Subcutaneous abdominal adipose tissue (tissue), 5 donors: ENCODE results near the gene NR2F1-AS1.

Experiments used
- H3K27ac ChIP-seq: one replicate; pipeline ENCODE4 v1.7.0; 2013; ENCODE audit warnings: low read depth, mild to moderate bottlenecking, inconsistent platforms, low read length, moderate library complexity
- H3K27me3 ChIP-seq, 5 donors: one replicate each; pipeline ENCODE4 v1.7.0; 2013; ENCODE audit warnings: low read length in 5 of 5, inconsistent platforms in 1 of 5; ENCODE audit not compliant: control insufficient read depth in 5 of 5, insufficient read depth in 4 of 5
- H3K36me3 ChIP-seq, 5 donors: one replicate each; pipeline ENCODE4 v1.7.0; 2013; ENCODE audit warnings: low read length in 5 of 5; ENCODE audit not compliant: control insufficient read depth in 5 of 5, insufficient read depth in 5 of 5
- H3K4me1 ChIP-seq, 5 donors: one replicate each; pipeline ENCODE4 v1.7.0; 2013; ENCODE audit warnings: low read length in 5 of 5, mild to moderate bottlenecking in 3 of 5, moderate library complexity in 1 of 5; ENCODE audit not compliant: control insufficient read depth in 5 of 5, insufficient read depth in 5 of 5
- H3K4me3 ChIP-seq, 5 donors: one replicate each; pipeline ENCODE4 v1.7.0; 2013; ENCODE audit warnings: low read length in 5 of 5, low read depth in 1 of 5
- H3K9ac ChIP-seq, 5 donors: one replicate each; pipeline ENCODE4 v1.7.0; 2013; ENCODE audit warnings: low read length in 5 of 5, mild to moderate bottlenecking in 4 of 5, moderate library complexity in 3 of 5
- H3K9me3 ChIP-seq, 5 donors: one replicate each; pipeline ENCODE4 v1.7.0; 2013; ENCODE audit warnings: low read length in 5 of 5; ENCODE audit not compliant: control insufficient read depth in 5 of 5
- donor health status: healthy.
- donor health status: healthy.
- donor health status: healthy.
- donor health status: healthy.
- donor health status: healthy.

NR2F1-AS1 gene

DNA sequence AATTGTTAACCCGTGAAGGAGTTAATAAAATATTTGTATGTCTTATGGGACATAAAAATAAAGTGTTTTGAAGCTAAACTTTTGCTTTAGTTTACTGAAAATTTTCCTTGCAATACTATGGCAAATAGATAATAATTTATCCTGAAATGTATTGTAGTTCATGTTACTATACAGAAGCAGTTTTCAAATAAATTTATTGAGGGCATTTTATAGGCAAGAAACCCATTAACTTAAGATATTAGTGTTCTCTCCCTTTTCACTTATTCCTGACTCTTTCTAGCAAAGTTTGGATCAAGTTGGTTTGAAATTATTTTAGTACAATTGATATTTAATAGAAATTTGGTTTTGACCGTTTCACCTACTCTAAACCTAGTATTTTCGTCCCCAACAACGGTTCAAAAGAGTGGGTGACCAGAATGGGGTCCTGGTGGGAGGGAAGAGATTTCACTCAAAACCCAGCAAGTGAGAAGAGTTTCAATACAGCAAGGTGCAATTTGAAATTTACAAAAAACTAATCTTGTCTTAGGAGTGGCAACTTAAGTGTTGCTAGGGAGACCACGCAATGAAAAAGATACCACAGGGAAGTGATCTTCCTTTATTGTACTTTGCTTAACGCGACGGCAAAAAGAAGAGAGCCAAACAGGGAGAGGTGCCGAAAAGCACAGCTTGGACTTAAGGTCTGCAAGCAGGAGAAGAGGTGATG is 30.4 kb upstream of the NR2F1-AS1 start:
- Histone ChIP-seq H3K27ac (no peak overlapping the region), H3K9me3 (no peaks in the 10 kb centered on the region), H3K9ac (no peak overlapping the region), H3K27me3 (peaks cover 25 to 72% (median 42%) of the 10 kb centered on the region in 5 donors), H3K36me3 (no peaks in the 10 kb centered on the region), H3K4me3 (no peak overlapping the region), H3K4me1 (peaks cover 0 to 22% (median 18%) of the 10 kb centered on the region in 5 donors)

DNA sequence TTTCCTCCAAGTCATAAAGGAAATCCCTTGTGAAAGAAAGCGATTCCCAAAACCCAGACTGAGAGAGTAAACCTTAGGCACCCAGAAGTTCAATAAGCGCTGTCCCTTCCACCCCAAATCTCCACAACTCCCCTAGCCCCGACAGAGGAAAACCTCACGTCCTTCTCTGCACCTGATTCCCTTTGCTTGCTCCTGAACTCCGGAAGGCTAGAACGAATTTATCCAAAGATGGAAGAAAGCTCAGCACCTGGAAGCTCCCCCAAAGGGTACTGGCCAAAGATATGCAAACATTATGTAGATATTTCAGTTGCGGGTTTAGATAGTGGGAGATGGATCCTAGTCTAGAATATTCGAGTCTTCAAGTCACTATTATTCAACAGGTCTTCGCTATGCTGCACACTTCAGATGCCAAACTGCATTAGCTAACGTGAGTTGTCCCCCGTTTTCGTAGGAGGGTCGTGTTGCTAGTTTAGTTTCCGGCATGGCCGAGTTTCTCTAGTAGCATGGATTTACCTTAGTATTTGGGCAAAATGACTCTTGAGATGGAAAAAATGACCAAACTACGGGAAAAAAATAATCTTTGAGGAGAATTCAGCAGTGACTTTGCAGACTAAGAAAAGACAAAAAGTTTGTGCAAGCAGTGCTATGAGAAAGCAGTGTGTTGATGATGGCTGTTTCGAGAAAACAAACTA is 29.7 kb upstream of the NR2F1-AS1 start:
- Histone ChIP-seq H3K36me3 (no peaks in the 10 kb centered on the region), H3K9ac (no peak overlapping the region), H3K27ac (no peak overlapping the region), H3K9me3 (no peaks in the 10 kb centered on the region), H3K4me1 (peaks cover 0 to 22% (median 18%) of the 10 kb centered on the region in 5 donors), H3K27me3 (peaks cover 25 to 77% (median 47%) of the 10 kb centered on the region in 5 donors), H3K4me3 (no peak overlapping the region)

DNA sequence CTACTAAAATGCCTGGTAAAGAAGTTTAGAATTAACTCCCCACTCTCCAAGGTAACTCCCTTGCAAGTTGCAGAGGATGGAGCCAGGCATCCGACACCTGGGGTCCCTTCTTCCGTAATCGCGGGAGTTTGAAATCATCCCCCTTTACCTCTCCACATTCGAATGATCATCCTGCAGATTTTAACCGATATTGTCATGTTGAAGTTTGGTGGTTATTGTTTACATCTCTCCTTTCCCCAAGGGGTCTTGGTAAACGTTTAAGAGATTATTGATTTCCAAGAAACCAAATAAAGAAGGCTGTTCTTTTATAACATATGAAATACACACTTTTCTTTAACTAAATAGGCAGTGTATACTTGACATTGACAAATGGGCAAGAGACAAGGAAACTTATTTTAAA is 28.7 kb upstream of the NR2F1-AS1 start:
- no peaks in the 10 kb centered on the region for H3K36me3 ChIP-seq
- peaks cover 0 to 22% (median 18%) of the 10 kb centered on the region in 5 donors for H3K4me1 ChIP-seq
- H3K9me3 ChIP-seq, result no peaks in the 10 kb centered on the region
- no peak overlapping the region for H3K4me3 ChIP-seq
- H3K9ac ChIP-seq, result no peak overlapping the region
- no peak overlapping the region for H3K27ac ChIP-seq
- peaks cover 33 to 86% (median 56%) of the 10 kb centered on the region in 5 donors for H3K27me3 ChIP-seq

DNA sequence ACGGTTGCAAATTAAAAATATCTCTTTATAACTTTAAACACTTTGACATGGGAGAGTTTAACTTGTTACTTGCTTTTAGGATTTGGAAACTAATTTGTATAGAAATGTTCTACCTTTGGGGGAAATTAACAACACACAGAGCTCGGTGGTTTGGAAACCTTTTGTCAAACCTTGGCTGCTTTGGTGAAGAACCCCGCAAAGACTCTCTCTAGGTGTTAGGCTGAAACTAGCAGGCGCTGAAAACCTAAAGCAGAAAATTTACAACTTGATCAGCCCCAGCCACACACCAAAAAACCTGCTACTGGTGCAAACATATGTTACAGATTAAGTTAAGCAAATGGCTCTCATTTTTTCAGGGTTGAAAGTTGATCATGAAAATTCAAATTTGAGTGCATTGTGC is 27.8 kb upstream of the NR2F1-AS1 start:
- H3K27me3 ChIP-seq, result peaks cover 35 to 87% (median 58%) of the 10 kb centered on the region in 5 donors

DNA sequence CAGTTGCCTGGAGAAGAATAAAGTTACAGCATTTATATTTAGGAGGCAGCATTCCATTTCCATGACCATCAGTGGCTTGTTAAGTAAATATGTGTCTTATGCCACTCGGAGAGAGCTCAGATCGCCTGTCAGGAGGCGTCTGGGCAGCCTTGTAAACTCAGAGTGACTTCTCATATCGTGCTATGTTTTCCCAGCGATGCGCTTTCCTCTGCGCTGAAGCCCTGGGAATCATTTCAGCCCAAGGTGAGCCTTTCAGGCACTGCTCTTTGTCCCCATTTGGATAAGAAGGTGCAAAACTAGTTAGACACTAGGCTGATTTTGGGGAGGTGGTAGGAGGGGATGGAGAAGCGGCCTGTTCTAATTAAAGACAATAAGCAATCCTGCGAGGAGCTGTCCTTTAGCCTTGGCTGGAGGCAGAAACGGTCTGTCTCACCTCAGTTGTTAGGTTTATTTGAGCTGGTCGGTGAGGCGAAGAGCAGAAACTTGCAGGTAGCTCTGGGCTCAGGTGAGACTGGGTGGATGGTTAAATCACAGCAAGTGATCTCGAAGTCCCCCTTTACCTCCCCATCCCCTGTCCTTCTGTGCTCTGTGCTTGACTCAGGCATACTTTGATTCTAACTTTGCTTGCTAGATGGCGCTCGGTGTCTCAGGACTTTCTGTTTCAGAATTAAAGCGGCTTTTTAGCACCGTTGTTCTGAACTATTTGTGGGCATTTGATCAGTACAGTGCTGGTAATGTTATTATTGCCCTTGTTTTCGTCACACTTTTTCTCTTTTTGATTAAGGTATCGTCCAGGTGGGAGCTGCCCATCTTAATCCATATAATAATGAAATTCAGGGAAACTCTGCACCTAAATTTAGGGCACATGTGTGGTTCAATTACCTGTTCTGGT is 26.6 kb upstream of the NR2F1-AS1 start:
- Histone ChIP-seq H3K9ac (no peak overlapping the region), H3K27ac (no peak overlapping the region), H3K4me1 (peaks cover 0 to 24% (median 18%) of the 10 kb centered on the region in 5 donors), H3K36me3 (no peaks in the 10 kb centered on the region), H3K27me3 (peaks cover 34 to 87% (median 62%) of the 10 kb centered on the region in 5 donors), H3K4me3 (peak overlapping the region in 1 of 5 donors; percentile 32), H3K9me3 (peaks cover 0 to 3% (median 0%) of the 10 kb centered on the region in 5 donors)

More for the DNA sequence above, 27.8 kb upstream of the NR2F1-AS1 start:
- Histone ChIP-seq H3K9ac (no peak overlapping the region), H3K36me3 (no peaks in the 10 kb centered on the region), H3K4me3 (no peak overlapping the region), H3K27ac (no peak overlapping the region), H3K9me3 (peaks cover 0 to under 1% (median 0%) of the 10 kb centered on the region in 5 donors), H3K4me1 (peaks cover 0 to 26% (median 20%) of the 10 kb centered on the region in 5 donors)

DNA sequence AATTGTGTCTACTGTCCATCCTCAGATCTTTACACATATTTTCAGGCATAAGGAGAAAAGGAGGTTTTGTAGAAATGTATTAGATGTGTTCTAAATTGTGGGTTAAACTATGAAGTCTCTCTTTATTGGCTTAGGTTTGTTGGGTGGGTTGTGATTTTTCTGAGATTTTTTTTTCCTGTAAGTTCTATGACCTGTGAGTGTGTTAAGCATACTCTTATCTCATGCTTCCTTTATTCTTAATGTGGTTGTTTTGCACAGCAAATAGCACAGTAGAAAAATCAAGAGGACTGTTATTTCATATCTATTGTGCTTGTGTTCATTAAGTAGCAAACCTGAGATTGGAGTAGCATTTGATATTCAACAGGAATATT is 25.3 kb upstream of the NR2F1-AS1 start:
- peaks cover 31 to 90% (median 67%) of the 10 kb centered on the region in 5 donors for H3K27me3 ChIP-seq
- no peak overlapping the region for H3K4me3 ChIP-seq
- no peak overlapping the region for H3K27ac ChIP-seq

DNA sequence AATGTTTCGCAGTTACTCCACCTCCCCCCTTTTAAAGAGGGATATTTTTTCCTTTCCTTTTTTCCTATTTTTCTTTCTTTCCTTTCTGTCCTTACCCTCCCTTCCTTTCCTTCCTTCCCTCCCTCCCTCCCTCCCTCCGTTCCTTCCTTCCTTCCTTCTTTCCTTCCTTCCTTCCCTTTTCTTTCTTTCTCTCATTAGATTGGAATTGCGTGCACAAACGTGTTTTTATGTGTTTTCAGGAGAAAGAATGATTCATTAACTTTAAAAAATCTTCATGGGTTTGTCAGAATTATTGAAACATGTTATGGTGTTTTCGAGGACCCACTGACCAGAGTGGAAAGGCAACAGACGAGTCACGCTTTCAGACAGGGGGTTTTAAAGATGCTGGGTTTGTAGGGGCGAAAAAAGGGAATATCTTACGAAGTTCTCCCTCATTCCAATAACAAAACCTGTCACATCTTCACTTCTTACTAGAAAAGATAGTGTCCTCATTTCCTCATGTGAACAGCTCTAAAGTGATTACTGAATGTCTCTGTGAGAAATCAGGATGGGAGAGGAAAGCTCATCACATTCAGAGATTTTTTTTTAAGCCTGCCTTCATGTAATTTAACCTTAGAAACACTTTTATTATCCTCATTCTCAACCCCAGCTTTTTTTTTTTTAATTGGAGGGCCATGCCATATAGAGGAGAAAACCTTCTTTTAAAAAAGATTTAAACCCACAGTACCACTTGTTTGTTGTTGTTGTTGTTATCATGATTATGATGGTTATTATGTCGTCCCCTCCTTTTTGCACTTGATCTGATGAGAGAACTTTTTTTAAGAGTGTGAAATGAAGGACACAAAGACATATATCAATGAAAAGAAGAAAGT is 23.9 kb upstream of the NR2F1-AS1 start:
- H3K36me3 ChIP-seq, result no peaks in the 10 kb centered on the region
- peaks cover 26 to 84% (median 60%) of the 10 kb centered on the region in 5 donors for H3K27me3 ChIP-seq
- peaks cover 0 to 16% (median 9%) of the 10 kb centered on the region in 5 donors for H3K4me1 ChIP-seq
- peaks cover 0 to 3% (median 0%) of the 10 kb centered on the region in 5 donors for H3K9me3 ChIP-seq
- H3K27ac ChIP-seq, result no peak overlapping the region
- no peak overlapping the region for H3K4me3 ChIP-seq
- no peak overlapping the region for H3K9ac ChIP-seq

More for the DNA sequence above, 25.3 kb upstream of the NR2F1-AS1 start:
- no peaks in the 10 kb centered on the region for H3K36me3 ChIP-seq
- H3K9me3 ChIP-seq, result peaks cover 0 to 3% (median 0%) of the 10 kb centered on the region in 5 donors
- peaks cover 0 to 16% (median 9%) of the 10 kb centered on the region in 5 donors for H3K4me1 ChIP-seq
- H3K9ac ChIP-seq, result no peak overlapping the region

DNA sequence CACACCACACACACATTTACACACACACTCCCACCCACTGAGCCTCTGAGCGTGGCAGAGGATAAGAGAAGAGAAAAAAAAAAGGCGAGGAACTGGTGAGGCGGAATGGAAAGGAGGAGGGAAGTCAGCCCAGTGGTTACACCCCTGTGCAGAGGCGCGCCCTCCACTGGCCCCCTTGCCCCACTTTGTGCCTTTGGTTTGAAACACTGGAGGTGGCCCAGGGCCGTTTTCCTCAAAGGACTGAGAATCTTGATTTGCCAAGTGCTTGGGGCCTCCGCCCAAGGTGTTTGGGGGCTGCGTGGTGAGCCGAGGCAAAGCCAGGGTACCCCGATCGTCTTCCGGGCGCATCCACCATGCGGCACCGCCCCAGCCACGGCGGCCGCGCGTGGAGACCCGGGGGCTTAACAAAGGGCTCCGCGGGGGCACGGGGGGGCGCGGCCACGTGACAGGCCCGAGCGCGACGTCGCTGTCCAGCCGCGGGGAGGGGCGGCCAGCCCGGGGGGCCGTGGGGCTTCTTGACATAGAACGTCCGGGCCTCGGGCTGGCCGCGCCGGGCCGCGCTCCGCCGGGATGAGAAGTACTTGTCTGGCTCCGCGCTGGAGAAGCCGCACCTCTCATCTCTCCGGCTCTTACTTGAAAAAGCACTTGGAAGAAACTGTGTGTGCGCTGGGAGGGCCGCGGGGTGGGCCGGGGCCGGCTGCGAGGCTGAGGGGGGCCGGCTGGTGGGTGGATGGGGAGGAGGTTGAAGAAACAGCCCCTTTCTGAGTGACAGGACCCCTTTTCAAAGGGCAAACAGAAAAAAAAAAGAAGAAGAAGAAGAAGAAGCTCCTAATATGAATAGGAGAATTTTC is 23.0 kb upstream of the NR2F1-AS1 start:
- Histone ChIP-seq H3K36me3 (no peaks in the 10 kb centered on the region), H3K9ac (no peak overlapping the region), H3K4me1 (peaks cover 0 to 16% (median 9%) of the 10 kb centered on the region in 5 donors), H3K4me3 (peak overlapping the region in 2 of 5 donors; percentile 3 to 40), H3K9me3 (peaks cover 0 to 3% (median 0%) of the 10 kb centered on the region in 5 donors), H3K27ac (no peak overlapping the region), H3K27me3 (peaks cover 26 to 83% (median 61%) of the 10 kb centered on the region in 5 donors)
